ENCODE measurements around the gene CD82.

Gene CD82

DNA sequence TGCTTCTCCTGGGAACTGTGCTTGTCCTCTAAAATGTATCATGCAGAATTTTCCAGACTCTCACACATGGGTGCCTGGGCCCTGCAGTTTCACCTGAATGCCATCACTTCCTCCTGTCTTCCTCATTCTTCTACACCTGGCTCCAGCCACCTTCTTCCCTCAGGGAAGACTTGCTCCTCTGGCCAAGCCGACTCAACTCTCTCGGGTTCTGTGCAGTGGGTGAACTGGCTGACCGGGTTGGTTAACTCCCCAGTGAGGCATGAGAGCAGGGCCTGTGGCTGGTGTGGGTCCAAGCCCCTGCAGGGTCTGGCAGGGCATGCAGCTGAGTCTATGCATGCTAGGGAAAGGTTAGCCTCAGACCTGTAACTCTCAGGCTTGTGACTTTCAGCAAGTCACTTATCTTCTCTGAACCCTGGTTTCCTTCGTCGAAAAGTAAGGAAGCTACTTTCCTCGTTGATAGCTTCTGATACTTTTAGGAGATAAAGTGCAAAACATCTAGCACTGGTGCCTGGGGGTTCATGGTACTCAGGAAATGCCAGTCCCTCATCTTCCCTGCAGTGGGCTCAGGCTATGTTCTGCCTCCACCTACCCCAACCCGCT is 11.9 kb downstream of the CD82 start:
- FAIRE-seq: no peak

DNA sequence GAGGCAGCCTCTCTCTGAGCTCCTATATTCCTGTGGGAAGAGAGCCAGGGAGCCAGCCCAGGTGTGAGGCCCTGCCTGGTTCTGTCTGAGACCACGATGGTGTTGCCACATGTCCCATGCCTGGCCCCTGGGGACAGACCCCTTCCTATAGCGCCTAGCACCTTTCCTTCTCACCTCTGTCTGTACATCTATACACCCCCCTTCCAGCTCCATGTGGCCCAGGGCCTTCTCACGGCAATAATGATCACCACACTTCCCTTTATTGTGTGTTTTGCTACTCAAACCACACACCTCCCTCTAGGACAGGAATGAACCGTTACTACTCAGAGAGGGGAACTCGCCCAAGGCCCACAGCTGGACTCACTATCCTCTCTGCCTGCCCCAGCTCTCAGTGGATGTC is 12.8 kb downstream of the CD82 start:
- no peak for FAIRE-seq

DNA sequence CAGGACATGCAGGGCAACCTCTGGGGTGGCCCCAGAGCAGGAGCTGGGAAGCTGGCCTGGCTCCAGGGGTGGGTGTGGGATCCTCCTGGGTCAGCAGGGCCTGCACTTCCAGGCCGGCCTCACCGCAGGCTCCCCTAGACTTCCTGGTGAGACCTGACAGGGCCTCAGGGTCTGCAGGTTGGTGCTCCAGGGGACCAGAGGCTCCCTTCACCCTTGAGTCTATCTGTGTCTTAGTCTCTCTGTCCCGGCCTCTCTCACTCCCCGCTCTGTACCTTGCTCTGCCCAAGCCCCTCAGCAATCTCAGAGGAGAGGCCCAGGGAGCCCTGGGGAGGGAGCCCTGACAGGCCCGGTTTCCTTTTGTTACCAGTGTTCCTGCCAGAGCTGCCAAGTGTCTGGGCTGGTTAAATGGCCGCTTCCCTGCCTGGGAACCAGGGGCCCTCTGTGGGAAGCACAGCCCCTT is 13.9 kb downstream of the CD82 start:
- FAIRE-seq: no peak

DNA sequence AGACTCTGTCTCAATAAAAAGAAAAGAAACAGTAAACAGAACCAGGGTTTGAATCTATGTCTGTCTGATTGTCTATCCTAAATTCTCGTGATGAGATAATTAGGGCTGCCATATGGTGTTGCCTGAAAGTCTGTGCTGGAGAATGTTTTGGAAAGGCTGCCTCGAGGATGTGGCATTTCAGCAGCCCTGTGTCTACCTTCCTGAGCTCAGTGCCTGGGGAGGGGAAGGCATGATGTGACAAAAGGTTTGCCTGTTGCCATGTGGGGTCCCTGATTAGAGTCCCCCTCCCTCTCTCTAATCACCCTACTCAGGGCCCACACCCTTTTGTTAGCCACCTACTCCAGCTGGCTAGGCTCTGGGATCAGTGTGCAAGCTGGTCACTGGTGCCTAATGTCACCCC is 15.2 kb downstream of the CD82 start:
- no peak for FAIRE-seq

DNA sequence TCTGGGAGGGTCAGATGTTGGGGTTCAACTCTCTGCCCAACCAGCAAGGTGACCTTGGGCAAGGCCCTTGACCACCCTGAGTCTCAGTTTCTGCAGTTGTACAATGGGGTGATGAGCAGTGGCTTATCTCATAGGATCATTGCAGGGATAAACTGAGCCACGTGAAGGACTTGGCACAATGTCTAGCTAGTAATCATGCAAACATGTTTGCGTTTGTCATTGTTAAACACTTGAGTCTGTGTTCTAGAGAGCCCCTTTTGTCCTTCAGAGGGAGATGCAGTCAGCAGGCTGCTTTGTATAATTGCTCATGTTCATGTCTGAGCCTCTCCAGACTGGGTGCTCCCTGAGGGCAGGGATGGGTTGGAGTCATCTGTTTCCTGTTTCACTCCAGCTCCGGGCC is 15.8 kb downstream of the CD82 start:
- no peak for FAIRE-seq

DNA sequence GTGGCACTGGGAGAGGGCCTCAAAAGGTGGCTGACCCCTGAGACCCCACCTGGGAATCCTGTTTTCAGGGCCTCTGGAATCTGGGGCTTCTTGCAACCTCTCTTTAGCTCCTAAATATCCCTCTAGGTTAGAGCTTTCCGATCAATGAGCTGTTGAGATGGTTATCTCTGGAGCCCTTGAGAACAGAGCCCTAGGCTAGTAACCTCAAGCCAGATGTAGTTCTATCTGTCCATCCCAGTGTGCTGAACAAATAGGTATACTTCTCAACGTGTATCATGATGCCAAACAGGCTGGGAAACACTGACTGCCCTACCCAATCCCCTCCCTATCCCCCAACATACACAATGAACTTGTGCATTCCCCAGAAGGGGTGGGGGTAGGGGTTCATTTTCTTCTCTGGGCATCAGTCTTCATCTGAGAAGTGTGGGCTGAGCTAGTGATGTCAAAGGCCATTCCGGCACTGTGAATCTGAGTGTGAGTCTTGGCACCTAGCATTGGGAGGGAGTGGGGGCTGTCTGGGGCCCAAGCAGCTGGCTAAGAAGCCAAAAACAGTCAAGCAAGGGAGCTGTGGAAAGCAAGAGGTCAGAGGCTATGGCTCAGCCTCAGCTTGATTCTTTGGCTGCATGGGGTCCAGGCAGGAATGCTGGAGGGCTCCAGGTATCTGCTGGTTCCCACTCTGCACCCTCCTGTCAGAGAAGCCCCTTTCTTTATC is 17.3 kb downstream of the CD82 start:
- FAIRE-seq: no peak

DNA sequence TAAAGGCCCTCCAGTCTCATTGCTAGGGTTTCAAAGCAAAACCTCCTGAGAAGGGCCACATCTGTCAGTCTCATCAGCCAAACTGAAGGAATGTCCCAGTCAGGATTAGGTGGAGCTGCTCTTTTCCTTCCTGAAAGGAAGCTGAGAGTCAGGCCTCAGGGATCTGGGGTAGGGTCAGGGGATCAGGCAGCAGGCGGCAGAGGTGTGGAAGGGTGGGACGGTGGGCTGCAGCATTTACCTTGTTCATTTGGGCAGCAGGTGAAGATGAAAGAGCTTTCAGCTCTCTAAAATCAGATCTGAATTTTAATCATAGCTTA is 17.8 kb downstream of the CD82 start:
- no peak for FAIRE-seq

DNA sequence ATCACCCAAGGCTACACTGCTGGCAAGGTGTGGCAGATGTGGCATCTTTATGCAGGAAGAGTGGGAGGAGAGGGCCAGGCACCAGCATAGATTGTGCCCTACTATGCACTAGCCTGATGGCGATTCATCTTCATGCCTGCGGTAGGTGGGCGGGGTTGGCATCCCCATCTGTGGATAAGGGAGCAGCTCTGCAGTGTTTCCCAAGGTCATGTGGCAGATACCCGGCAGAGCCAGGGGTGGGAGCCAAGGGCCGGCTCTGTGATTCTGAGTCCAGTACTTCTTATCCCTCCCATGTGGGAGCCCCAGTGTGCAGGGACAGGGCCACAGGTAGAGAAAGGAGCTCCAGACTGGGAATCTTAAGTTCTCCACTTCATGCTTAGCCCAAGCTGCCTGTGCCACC is 20.0 kb downstream of the CD82 start:
- FAIRE-seq: no peak

DNA sequence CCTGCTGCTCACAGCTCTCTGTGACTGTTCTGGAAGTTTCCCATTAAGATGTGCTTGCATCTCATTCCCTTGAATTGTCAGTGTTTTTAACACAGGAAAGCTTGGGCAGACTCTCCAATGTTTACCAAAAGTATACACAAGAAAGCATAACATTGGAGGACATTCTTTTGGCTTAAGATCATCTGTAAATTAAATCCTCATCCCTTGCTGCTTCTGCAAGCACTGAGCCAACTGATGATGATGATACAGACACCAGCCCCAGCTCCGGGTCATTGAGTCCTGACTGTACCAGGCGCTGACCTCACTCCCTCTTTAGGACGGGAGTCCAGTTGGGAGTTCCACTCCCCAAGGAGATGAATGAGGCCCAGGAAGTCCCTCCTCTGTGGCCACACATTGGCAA is 23.8 kb downstream of the CD82 start:
- no peak for FAIRE-seq

DNA sequence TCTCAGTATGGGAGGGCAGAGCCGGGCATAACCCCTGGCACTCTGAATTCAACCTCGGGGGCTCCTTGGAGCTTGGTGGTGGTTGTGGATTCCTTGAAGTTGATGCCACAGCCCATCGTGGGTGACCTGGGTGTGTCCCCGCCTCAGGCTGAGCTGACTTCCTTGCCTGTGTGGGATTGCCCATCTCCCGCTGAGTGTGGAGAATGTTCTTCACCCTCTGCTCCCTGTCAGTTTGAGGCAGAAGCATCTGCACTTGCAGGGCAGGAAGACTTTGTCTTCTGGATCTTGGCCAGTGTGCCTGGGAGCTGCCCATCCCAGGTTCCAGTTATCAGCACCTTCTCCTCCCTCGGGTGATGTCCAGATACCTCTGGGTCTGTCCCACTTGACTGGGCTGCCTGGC is 25.3 kb downstream of the CD82 start:
- no peak for FAIRE-seq

DNA sequence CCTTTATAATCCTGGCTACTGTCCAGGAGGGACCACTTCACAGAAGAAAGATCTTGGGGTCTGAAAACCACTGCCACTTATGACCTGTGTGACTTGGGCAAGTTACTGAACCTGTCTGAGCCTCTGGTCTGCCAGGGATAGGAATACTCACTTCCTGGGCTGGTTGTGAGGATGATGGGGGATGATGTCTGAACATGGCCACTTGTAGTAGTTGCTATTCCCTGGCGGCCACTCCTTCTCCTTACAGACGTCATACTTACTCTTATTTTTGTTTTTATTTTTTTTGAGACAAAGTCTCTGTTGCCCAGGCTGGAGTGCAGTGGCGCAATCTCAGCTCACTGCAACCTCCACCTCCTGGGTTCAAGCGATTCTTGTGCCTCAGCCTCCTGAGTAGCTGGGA is 26.1 kb downstream of the CD82 start:
- no peak for FAIRE-seq

DNA sequence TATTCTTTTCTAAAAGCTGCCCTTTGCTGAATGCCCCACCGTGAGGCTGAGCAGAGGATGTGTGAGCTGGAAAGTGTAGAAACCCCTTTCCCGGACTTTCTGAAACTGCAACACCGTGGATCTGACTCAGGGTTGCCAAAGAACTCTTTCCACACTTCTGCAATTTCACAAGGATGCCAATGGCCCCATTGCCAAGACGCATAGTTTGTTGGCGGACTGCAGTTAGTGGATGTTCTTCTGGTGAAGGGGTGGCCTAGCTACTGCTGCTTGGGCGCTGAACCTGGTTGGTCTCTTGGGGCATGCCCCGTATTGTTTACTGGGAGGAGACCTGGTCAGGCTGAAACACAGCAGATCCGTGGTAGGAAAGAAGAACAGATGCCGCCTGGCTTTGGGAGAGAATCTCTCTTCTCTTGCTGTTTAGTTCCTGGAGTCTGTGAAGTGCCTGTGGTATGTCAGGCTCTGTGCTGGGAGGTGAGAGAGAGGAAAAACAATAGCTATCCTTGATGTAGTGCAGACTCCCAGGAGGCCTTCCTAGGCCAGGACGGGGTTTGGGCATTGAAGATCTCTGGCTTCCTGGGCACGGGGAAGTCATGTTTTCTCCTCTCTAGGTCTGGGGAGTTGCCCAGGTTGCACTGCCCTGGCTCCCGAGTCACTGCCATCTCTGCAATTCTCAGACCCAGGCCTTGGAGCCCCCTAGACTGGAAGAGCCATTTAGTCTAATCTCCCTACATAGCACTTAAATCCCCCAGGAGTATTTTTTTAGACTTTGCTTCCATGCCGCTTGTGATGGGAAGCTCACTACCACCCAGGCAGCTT is 26.9 kb downstream of the CD82 start:
- no peak for FAIRE-seq

DNA sequence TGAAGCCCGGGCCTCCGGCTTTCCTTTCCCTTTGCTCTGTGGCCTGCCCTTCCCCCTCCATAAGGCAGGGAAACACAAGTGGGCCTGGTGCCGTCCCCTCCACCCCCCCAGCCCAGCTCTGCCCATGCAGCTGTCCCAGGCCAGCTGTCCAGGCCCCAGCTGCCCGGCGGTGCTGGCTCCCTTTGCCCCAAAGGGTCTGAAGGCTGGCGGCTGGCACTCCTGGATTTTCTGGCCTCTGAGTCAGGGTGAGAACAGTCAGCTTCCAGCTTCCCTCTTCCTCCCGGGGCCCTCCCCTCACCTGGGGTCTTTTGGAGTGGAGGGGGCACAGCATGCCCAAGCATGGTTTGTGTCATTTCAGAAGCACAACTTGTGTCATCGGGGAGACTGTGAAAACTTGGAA is 27.8 kb downstream of the CD82 start:
- FAIRE-seq: no peak

DNA sequence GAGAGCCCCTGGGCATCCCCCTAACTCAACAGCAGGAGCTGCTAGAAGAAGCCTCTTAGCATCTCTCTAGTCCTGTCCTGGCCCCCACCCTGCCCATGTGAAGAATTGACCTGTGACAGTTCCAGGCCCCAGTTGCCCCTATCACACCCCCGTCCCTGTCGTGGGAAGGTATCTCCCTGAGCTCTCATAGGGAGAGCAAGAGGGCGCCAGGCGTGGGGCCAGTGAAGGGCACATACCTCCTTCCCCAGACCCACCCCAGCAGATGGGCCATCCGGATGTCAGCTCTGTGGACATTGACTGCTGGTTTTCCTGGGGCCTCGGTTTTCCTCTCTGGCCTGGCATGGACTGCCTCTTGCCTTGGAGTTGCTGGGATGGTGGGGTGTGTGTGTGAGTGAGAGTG is 29.5 kb downstream of the CD82 start:
- FAIRE-seq: no peak

DNA sequence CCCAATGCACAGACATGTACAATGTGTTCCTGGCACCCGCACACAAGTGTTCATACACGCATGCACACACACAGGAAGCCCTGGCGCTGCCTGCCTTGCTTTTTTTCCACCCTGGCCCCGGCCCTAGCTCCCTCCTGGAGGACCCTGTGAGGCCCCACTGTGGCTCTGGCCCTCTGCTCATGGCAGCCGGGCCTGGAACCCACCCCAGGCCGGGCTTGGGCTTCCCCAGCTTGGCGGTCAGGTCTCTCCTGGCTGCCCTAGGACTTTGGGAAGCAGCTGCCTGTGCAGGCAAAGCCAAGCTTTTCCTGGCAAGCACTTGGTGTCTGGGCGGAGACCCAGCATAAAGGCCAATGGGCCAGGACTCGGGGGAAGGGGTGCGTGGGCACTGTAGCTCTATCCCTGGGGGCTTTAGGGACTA is 30.5 kb downstream of the CD82 start:
- no peak for FAIRE-seq

DNA sequence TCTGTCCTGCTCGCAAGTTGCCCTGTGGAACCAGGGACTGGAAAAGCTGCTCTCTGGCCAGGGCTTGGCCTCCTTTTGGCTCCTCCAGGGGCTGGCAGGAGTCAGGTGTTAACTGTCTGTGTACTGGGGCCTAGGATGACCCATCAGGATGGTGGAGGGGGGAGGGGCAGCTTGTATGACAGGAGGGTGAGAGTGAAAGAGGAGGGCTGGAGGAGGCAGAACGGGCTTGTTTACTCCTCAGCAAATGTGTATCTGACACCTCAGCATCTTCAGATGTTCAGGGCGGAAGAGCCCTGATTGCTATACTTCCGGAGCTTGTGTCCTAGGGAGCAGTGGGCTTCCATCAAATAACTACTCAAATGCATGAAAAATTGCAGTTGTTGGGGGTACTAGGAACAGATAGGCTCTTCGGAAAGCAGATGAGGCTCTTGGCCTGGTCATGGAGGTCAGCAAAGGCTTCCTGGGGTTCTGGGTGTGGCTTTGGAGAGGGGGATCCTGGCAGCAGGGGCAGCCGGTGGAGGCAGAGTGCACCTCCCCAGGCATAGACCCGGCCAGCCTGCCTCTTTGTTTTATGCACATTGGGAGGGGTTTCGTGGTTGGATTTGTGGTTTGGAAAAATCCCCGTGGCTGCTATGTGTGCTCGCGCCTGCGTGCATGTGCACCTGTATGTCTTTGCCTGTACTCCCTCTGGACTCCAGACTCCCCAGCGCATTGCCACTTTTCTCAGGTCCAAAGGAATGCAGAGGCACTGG is 31.2 kb downstream of the CD82 start:
- no peak for FAIRE-seq

DNA sequence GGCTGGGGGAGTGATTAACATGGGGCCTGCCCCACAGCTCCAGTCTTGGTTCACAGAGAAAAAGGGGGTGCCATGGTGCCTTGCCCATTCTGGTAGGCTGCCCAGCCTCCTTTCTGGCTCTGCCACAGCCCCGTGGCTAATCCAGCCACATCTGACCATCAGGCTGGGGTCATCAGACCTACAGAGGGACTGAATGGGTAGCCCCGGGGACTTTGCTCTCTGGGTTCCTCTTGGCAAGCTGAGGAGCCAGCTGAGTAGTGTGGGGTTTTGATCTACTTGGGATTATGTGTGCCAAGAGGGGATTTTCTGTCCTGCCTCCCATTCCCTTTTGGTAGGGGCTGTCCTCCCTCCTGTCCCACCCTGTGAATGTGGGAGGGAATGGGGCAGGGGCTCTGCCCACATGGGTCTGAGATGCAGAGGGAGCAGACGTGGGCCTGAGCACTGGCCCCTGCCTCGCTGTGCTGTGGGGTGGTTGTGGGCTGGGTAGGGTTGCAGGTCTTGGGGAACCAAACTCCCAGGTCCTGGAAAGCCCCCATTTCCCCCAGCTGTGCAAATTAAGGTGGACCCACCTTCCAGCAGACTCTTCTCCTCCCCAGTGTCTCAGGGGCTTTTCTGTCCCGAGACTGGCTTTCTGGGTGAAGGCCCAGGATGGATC is 32.0 kb downstream of the CD82 start:
- FAIRE-seq: no peak

DNA sequence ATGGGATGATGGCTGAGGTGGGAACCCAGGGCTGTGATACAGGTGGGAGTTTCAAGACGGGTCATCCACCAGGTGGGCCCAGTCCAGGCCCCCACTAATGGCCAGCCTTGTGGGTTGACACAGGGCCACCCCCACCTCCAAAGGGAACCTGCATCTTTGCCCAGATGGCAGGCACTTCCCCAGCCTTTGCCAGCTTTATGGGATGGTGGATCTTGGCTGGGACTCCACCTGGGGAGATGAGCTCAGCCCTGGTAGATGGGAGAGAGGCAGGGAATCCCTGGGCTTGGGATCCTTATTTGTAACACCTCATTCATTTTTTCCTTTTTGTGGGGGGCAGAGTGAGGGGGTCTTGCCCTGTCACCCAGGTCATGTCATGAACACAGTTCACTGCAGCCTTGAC is 33.4 kb downstream of the CD82 start:
- FAIRE-seq: no peak

DNA sequence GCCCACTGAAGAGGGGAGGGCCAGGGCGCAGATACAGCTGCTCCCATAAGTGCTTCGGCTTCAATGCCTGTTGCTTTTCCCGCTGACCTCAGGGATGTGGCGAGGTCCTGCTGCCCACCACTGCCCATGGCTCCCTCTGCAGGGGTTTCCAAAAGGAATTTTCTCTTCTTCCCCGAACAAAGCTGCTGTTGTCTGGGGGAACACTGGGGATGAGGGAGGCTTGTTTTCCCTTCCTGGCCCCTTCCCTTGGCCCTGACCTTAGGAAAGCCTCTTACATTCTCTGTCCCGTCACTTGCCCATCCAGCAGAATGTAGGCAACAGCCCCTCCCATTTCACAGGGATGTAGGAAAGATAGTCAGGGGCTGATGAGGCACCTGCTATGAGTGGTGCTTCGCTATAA is 34.8 kb downstream of the CD82 start:
- no peak for FAIRE-seq

DNA sequence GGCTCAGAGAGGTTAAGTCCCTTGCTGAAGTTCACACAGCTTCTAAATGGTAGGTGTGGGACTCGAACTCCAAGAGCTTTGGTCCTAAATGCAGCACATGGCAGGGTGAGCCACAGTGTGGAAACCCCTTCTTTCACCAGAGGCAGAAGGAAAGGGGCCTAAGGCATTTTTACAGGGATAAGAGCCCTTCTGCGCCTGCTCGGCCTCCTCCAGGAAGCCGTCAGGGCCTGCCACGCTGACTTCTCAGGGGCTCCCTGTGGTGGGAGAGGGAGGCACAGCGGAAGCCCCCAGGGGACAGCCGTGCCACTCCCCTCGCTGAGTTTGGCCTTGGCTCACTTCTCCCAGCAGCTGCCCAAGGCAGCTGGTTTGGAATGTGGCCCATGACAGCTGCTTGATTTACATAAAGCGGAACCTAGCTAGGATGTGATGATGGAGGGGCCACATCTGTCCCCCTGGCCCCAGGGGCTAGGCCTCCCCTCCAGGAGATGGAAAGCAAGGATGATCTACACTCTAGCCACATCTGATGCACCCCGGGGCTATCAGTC is 35.4 kb downstream of the CD82 start:
- no peak for FAIRE-seq

DNA sequence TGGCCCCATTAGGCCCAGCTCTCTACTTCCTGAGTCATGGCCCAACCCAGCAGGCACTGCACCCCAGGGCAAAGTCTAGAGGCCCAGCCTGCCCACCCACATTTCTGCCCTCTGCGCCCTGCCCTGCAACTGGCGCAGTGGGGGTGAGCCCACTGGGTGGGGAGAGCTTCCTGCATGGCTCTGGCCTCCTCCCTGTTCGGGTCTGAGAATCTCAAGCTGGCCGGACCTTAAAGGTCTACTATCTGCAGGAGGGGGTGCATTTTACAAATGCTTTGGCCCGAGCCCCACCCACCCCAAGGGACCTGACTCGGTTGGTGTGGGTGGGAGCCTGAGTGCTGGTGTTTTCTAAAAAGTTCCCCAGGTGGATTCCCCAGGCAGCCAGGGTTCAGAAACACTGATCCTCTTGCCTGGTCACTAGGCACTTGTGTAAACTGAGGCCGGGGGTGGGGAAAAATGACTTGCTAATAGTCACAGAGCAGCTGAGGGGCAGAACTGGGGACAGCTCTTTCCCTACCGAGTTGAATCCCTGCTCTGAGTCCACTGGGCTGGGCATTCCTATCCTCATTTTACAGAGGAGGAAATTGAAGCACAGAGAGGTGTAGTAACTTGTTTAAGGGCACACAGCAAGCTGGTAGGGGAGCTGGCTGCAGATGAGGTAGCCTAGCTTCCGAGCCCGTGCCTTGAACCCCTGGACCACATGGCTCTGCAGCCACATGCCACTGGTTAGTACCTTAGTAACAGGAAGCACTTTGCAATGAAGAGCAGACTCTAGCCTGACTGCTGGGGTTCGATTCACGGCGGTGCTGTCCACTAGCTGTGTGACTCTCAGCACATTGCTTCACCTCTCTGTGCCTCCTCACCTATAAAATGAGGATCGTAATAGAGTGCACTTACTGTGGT is 36.3 kb downstream of the CD82 start:
- FAIRE-seq: no peak

DNA sequence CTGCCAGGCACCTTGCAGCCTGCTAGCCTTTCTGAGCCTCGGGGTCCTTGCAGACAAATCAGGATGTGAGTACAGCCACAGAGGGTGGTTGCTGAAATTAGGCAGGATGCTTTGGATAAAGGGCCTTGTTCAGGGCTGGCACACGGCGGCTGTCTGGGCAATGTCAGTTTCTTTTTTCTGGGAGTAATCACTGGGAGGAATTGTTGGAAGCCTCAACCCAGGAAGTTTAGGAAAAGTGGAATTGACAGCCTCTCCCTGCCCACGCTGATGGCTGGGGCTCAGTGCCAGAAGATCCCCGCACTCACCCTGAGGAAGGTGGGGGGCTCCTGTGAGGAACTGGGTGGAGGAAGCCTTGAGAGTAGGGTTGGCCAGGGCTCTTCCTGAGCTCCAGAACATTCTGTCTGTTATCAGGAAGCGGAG is 37.4 kb downstream of the CD82 start:
- no peak for FAIRE-seq
